ENCODE measurements around the gene GRK5. TPM values are rescaled to one million over a fixed set of nuclear protein-coding genes. Genes with fewer than 3 reads are reported as not detected.

Gene GRK5
- total RNA-seq, 1 experiment from 2014 or later = 29.0 TPM

GRCh38 chr10:119360181-119360921 is 153.0 kb downstream of the GRK5 start:
- H3K9me3 ChIP-seq (ENCODE audit: control insufficient read depth, insufficient read depth, low read depth, low read length) = peaks cover 7% of the 10 kb centered on the region; the same call in 1 of the 2 replicates
- no peak overlapping the region for H3K27ac ChIP-seq (ENCODE audit: low read length)
- intact Hi-C loops (cut with micrococcal nuclease; ENCODE audit: unreplicated experiment) (no loop called here), in situ Hi-C loops (cut with HindIII; ENCODE audit: low pct_unique_long_range_greater_than_20kb, low sequenced_read_pairs) (no loop called here)
- H3K36me3 ChIP-seq (ENCODE audit: control insufficient read depth, insufficient read depth, low read length) = no peaks in the 10 kb centered on the region
- no peak for DNase-seq (ENCODE audit: low read depth, low spot score)
- TF ChIP-seq, protein P1, sequence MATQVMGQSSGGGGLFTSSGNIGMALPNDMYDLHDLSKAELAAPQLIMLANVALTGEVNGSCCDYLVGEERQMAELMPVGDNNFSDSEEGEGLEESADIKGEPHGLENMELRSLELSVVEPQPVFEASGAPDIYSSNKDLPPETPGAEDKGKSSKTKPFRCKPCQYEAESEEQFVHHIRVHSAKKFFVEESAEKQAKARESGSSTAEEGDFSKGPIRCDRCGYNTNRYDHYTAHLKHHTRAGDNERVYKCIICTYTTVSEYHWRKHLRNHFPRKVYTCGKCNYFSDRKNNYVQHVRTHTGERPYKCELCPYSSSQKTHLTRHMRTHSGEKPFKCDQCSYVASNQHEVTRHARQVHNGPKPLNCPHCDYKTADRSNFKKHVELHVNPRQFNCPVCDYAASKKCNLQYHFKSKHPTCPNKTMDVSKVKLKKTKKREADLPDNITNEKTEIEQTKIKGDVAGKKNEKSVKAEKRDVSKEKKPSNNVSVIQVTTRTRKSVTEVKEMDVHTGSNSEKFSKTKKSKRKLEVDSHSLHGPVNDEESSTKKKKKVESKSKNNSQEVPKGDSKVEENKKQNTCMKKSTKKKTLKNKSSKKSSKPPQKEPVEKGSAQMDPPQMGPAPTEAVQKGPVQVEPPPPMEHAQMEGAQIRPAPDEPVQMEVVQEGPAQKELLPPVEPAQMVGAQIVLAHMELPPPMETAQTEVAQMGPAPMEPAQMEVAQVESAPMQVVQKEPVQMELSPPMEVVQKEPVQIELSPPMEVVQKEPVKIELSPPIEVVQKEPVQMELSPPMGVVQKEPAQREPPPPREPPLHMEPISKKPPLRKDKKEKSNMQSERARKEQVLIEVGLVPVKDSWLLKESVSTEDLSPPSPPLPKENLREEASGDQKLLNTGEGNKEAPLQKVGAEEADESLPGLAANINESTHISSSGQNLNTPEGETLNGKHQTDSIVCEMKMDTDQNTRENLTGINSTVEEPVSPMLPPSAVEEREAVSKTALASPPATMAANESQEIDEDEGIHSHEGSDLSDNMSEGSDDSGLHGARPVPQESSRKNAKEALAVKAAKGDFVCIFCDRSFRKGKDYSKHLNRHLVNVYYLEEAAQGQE (IDR thresholded peaks at IDR 0.05; ENCODE audit: insufficient read depth in 1 of 2, low read depth in 2 of 2, low read length in 1 of 2) = no peak
- no peak for TF ChIP-seq SIN3A (IDR thresholded peaks at IDR 0.05; ENCODE audit: borderline replicate concordance, insufficient read depth, low read depth, low read length)
- TF ChIP-seq TCF7L2 (IDR thresholded peaks at IDR 0.05; ENCODE audit: low read depth, low read length) = no peak
- TF ChIP-seq, protein P2, sequence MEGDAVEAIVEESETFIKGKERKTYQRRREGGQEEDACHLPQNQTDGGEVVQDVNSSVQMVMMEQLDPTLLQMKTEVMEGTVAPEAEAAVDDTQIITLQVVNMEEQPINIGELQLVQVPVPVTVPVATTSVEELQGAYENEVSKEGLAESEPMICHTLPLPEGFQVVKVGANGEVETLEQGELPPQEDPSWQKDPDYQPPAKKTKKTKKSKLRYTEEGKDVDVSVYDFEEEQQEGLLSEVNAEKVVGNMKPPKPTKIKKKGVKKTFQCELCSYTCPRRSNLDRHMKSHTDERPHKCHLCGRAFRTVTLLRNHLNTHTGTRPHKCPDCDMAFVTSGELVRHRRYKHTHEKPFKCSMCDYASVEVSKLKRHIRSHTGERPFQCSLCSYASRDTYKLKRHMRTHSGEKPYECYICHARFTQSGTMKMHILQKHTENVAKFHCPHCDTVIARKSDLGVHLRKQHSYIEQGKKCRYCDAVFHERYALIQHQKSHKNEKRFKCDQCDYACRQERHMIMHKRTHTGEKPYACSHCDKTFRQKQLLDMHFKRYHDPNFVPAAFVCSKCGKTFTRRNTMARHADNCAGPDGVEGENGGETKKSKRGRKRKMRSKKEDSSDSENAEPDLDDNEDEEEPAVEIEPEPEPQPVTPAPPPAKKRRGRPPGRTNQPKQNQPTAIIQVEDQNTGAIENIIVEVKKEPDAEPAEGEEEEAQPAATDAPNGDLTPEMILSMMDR (IDR thresholded peaks at IDR 0.05) = no peak
- no peak for TF ChIP-seq POLR2AphosphoS5 (IDR thresholded peaks at IDR 0.05; ENCODE audit: low read depth, low read length)
- no TSS peak for BruUV-seq (replicated peaks)
- ATAC-seq = peak; percentile 52
- no peaks in the 10 kb centered on the region; the same call in 1 of the 2 replicates for H3K4me1 ChIP-seq (ENCODE audit: control insufficient read depth, insufficient read depth, low read length)
- no peaks in the 10 kb centered on the region for H3K27me3 ChIP-seq (ENCODE audit: control insufficient read depth, insufficient read depth, low read length)
- no peak overlapping the region for H3K4me3 ChIP-seq (ENCODE audit: low read depth in 2 of 2, low read length in 2 of 2)
- POLR2A ChIA-PET = no interaction called here
- CTCF ChIA-PET = no interaction called here

DNA sequence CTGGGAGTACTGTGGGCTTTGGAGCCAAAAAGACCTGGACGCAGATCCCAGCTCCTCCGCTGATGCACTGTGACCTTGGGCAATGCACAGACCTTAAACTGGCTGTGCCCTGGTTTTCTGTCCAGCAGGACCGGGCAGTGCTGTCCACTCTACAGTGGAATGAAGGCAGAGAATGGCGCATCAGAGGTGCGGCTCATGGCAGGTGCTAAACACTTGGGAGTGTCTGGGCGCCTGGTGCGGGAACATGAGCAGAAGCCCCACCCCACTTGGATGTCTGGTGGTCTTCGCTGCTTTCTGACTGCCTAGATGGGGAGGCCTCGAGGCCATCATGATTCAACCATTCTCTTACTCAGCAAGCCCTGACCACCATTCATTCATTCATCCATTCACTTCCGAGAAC is 153.7 kb downstream of the GRK5 start:
- ChIA-PET POLR2A (no interaction called here), CTCF (no interaction called here)
- ATAC-seq (peak; percentile 32), DNase-seq (ENCODE audit: low read depth, low spot score) (no peak)
- H3K4me3 ChIP-seq (ENCODE audit: low read depth in 2 of 2, low read length in 2 of 2) = no peak overlapping the region
- no peaks in the 10 kb centered on the region for H3K36me3 ChIP-seq (ENCODE audit: control insufficient read depth, insufficient read depth, low read length)
- H3K27me3 ChIP-seq (ENCODE audit: control insufficient read depth, insufficient read depth, low read length) = no peaks in the 10 kb centered on the region
- intact Hi-C loops (cut with micrococcal nuclease; ENCODE audit: unreplicated experiment) = no loop called here
- TF ChIP-seq TCF7L2 (IDR thresholded peaks at IDR 0.05; ENCODE audit: low read depth, low read length) = no peak
- TF ChIP-seq POLR2AphosphoS5 (IDR thresholded peaks at IDR 0.05; ENCODE audit: low read depth, low read length) = no peak
- TF ChIP-seq, protein P2 (IDR thresholded peaks at IDR 0.05) = no peak
- TF ChIP-seq, protein P1 (IDR thresholded peaks at IDR 0.05; ENCODE audit: insufficient read depth in 1 of 2, low read depth in 2 of 2, low read length in 1 of 2) = no peak
- TF ChIP-seq SIN3A (IDR thresholded peaks at IDR 0.05; ENCODE audit: borderline replicate concordance, insufficient read depth, low read depth, low read length) = no peak
- peaks cover 1% of the 10 kb centered on the region; the same call in 1 of the 2 replicates for H3K9me3 ChIP-seq (ENCODE audit: control insufficient read depth, insufficient read depth, low read depth, low read length)
- in situ Hi-C loops (cut with HindIII; ENCODE audit: low pct_unique_long_range_greater_than_20kb, low sequenced_read_pairs) = no loop called here
- no peaks in the 10 kb centered on the region; the same call in 1 of the 2 replicates for H3K4me1 ChIP-seq (ENCODE audit: control insufficient read depth, insufficient read depth, low read length)
- H3K27ac ChIP-seq (ENCODE audit: low read length) = no peak overlapping the region
- BruUV-seq (replicated peaks) = no TSS peak

Data from Panc1 (cell line).